Osteoblast (primary cell): ENCODE results near the gene DTNB. TPM values are rescaled to one million over a fixed set of nuclear protein-coding genes. Genes with fewer than 3 reads are reported as not detected.

ENCODE experiments used
- DNase-seq: peaks from one replicate; pipeline ENCODE4 v3.0.0; 2011; ENCODE audit warnings: low spot score, mixed read lengths; ENCODE audit not compliant: insufficient read length; ENCODE audit errors: missing footprints
- H2AFZ ChIP-seq: 2 replicates; pipeline ENCODE4 v1.6.0; 2011; ENCODE audit warnings: mild to moderate bottlenecking, low read length
- H3K27ac ChIP-seq: 2 replicates; pipeline ENCODE4 v1.5.1; 2011; ENCODE audit warnings: mild to moderate bottlenecking, low read depth, low read length, moderate library complexity
- H3K27me3 ChIP-seq: 2 replicates; pipeline ENCODE4 v1.6.0; 2012; ENCODE audit warnings: mild to moderate bottlenecking, control low read depth, inconsistent platforms, low read length, moderate library complexity; ENCODE audit not compliant: insufficient read depth
- H3K36me3 ChIP-seq: 2 replicates; pipeline ENCODE4 v1.5.1; 2011; ENCODE audit warnings: mild to moderate bottlenecking, low read length, control low read depth, moderate library complexity; ENCODE audit not compliant: insufficient read depth
- H3K4me1 ChIP-seq: 2 replicates; pipeline ENCODE4 v1.5.1; 2011; ENCODE audit warnings: mild to moderate bottlenecking, low read length, control low read depth, moderate library complexity; ENCODE audit not compliant: insufficient read depth
- H3K4me2 ChIP-seq: 2 replicates; pipeline ENCODE4 v1.6.0; 2011; ENCODE audit warnings: mild to moderate bottlenecking, low read length; ENCODE audit not compliant: insufficient read depth
- H3K4me3 ChIP-seq: fragments of 200-600 bp; sonication (generic); 3 replicates; pipeline ENCODE4 v1.5.1; 2012; ENCODE audit warnings: mild to moderate bottlenecking, low read length, inconsistent platforms; ENCODE audit not compliant: insufficient read depth
- H3K79me2 ChIP-seq: 2 replicates; pipeline ENCODE4 v1.6.0; 2012; ENCODE audit warnings: mild to moderate bottlenecking, low read length, control low read depth, inconsistent platforms; ENCODE audit not compliant: insufficient read depth
- H3K9me3 ChIP-seq: 2 replicates; pipeline ENCODE4 v1.5.1; 2011; ENCODE audit warnings: low read depth, low read length, control low read depth
- H4K20me1 ChIP-seq: 2 replicates; pipeline ENCODE4 v1.6.0; 2012; ENCODE audit warnings: mild to moderate bottlenecking, low read length, control low read depth; ENCODE audit not compliant: insufficient read depth
- total RNA-seq: library from RNA; depleted of rRNA; stranded (reverse); fragments of >200 nt; gene quantifications from 2 replicates; pipeline ENCODE4 v1.2.3, GENCODE V29; 2012
- TF ChIP-seq, protein P1 (sequence below): IDR thresholded peaks from 2 replicates; pipeline ENCODE4 v1.5.1; 2011; ENCODE audit warnings: mild to moderate bottlenecking, low read depth, low read length, moderate library complexity; ENCODE audit errors: extremely low read depth

The DTNB gene
- total RNA-seq, 1 donor, result 9.8 TPM

DNA sequence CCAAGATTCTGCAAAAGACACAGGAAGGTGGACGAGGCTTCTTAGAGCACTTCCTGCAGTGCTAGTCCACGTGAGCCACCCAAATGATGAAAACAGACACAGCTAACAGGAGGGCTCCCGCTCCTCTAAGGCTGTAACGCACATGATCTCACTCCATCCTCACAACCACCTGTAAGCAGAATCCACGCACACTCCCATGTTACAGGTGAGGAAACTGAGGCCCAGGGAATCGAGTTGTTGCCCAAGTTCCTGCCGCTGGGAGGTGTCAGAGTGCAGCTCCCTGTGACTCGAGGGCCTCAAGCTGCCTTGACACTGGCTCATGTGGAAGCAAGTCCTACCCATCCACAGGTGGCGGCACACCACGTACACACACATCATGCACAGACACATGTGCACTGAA is 336.1 kb downstream of the DTNB start:
- no peak overlapping the region for H3K4me3 ChIP-seq
- no peaks in the 10 kb centered on the region for H3K27me3 ChIP-seq
- DNase-seq, result peak; percentile 71
- peaks cover 24% of the 10 kb centered on the region for H3K79me2 ChIP-seq
- no peak overlapping the region for H2AFZ ChIP-seq
- H4K20me1 ChIP-seq, result peaks cover 66% of the 10 kb centered on the region
- H3K27ac ChIP-seq, result no peak overlapping the region
- TF ChIP-seq, protein P1, sequence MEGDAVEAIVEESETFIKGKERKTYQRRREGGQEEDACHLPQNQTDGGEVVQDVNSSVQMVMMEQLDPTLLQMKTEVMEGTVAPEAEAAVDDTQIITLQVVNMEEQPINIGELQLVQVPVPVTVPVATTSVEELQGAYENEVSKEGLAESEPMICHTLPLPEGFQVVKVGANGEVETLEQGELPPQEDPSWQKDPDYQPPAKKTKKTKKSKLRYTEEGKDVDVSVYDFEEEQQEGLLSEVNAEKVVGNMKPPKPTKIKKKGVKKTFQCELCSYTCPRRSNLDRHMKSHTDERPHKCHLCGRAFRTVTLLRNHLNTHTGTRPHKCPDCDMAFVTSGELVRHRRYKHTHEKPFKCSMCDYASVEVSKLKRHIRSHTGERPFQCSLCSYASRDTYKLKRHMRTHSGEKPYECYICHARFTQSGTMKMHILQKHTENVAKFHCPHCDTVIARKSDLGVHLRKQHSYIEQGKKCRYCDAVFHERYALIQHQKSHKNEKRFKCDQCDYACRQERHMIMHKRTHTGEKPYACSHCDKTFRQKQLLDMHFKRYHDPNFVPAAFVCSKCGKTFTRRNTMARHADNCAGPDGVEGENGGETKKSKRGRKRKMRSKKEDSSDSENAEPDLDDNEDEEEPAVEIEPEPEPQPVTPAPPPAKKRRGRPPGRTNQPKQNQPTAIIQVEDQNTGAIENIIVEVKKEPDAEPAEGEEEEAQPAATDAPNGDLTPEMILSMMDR, result no peak
- H3K4me1 ChIP-seq, result no peaks in the 10 kb centered on the region
- no peaks in the 10 kb centered on the region for H3K9me3 ChIP-seq
- no peak overlapping the region for H3K4me2 ChIP-seq
- H3K36me3 ChIP-seq, result no peaks in the 10 kb centered on the region

DNA sequence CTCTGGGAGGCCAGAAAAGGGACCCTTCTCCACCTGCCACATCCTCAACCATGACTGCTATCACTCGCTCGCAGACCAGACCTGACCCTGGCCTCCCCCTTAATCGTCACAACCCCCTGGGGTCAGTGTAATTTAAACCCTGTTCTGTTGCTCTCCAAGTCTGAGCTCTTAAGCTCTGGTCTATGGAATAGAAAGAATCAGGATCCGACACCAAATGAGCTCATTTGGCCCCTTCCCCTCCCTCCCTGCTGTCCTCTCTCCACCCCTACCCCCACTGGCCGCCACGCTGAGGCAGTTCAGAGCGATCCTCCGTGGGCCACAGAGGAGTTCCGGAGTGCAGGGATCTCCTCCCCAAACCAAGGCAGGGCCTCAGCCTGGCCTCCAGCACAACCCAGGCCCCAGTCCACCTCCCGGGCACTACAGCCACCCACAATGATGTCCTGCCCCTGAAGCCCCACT is 337.0 kb downstream of the DTNB start:
- no peak overlapping the region for H3K4me2 ChIP-seq
- TF ChIP-seq, protein P1, result no peak
- peaks cover 74% of the 10 kb centered on the region for H4K20me1 ChIP-seq
- H3K4me1 ChIP-seq, result no peaks in the 10 kb centered on the region
- no peak overlapping the region for H3K27ac ChIP-seq
- no peaks in the 10 kb centered on the region for H3K27me3 ChIP-seq
- H3K36me3 ChIP-seq, result no peaks in the 10 kb centered on the region
- H3K4me3 ChIP-seq, result no peak overlapping the region
- peak; percentile 62 for DNase-seq
- no peak overlapping the region for H2AFZ ChIP-seq
- H3K9me3 ChIP-seq, result no peaks in the 10 kb centered on the region
- peaks cover 26% of the 10 kb centered on the region for H3K79me2 ChIP-seq

DNA sequence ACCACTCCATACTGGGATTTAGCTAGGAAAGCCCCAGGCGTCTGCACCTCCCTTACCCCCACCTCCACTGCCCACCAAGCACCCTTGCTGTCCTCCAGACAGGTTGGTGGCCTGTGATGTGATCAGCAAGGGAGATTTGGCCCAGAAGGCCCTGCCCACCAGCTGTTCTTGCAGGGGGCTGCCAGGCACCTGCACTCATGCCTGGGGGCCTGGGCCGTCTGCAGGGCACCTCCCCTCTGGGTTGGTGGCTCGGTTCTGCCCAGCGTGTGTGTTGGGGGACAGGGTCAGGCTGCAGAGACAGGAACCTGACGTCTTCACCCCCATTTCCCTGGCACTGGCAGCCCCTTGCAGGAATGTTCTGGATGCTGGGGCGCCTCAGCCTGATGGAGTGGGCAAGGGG is 337.4 kb downstream of the DTNB start:
- H2AFZ ChIP-seq, result no peak overlapping the region
- H3K36me3 ChIP-seq, result no peaks in the 10 kb centered on the region
- no peaks in the 10 kb centered on the region for H3K9me3 ChIP-seq
- peaks cover 79% of the 10 kb centered on the region for H4K20me1 ChIP-seq
- H3K4me1 ChIP-seq, result no peaks in the 10 kb centered on the region
- H3K27me3 ChIP-seq, result no peaks in the 10 kb centered on the region
- no peak overlapping the region for H3K4me3 ChIP-seq
- H3K79me2 ChIP-seq, result peaks cover 30% of the 10 kb centered on the region
- DNase-seq, result no peak
- no peak overlapping the region for H3K27ac ChIP-seq
- TF ChIP-seq, protein P1, result no peak
- no peak overlapping the region for H3K4me2 ChIP-seq

DNA sequence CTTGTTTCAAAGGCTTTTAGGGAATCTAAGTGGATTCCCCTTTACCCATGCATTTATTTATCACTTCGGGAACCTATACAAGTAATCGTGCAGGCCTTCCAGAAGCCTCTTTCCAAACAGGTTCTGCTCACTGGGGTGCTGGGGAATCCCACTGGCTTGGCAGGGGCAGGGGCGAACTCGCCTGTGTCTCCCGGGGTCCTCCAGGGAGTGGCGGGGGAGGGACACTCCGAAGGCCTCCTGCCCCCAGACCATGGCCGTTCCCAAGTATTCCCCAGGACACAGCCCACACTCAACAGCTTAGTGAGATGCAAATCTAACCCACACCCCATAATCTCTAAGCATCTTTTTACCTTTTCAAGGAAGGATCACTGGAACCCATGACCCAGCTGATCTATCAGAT is 338.2 kb downstream of the DTNB start:
- H3K79me2 ChIP-seq, result peaks cover 37% of the 10 kb centered on the region
- H4K20me1 ChIP-seq, result peaks cover 86% of the 10 kb centered on the region
- H2AFZ ChIP-seq, result no peak overlapping the region

More for the DNA sequence above, 338.2 kb downstream of the DTNB start:
- Histone ChIP-seq H3K9me3 (no peaks in the 10 kb centered on the region), H3K27ac (no peak overlapping the region), H3K27me3 (no peaks in the 10 kb centered on the region), H3K36me3 (no peaks in the 10 kb centered on the region), H3K4me2 (no peak overlapping the region), H3K4me1 (no peaks in the 10 kb centered on the region), H3K4me3 (no peak overlapping the region)
- no peak for DNase-seq
- TF ChIP-seq, protein P1, result no peak
